Measurements from ENCODE around the gene RAB11FIP4.

DNA sequence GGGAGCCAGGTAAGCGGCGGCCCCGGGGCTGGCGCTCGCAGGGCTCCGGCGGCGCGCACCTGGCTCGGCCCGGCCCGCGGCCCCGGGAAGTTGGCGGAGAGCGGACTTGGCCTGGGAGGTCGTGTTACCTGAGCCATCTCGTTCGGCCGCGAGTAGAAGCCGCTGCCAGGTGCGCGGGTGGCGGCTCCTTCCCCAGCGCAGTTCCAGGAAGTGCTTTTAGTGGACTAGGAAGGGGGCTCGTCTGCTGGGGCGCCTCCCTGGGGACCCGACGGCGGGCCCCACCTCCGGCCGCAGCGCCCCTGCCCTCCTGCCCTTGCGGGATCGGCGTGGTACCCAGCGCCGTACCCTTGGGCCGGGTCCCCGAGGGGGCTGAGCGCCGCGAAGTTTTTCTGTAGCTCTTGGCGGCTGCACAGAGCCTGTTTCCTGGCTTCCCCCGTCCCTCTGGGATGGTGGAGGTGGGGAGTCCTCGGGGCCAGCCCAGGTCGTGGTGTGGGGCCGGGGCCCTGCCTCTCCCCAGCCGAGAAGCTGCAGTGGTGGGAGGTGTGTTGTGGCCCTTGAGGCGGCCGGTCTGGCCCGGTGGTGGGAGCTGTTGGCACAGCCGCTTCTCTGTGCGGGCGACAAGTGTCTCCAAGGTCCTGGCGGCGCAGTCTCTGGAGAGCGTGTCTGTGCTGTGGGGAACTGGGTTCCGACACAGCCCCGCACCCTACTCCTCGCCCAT, 96.9 kb downstream of the RAB11FIP4 start:
- TF ChIP-seq, protein P1, sequence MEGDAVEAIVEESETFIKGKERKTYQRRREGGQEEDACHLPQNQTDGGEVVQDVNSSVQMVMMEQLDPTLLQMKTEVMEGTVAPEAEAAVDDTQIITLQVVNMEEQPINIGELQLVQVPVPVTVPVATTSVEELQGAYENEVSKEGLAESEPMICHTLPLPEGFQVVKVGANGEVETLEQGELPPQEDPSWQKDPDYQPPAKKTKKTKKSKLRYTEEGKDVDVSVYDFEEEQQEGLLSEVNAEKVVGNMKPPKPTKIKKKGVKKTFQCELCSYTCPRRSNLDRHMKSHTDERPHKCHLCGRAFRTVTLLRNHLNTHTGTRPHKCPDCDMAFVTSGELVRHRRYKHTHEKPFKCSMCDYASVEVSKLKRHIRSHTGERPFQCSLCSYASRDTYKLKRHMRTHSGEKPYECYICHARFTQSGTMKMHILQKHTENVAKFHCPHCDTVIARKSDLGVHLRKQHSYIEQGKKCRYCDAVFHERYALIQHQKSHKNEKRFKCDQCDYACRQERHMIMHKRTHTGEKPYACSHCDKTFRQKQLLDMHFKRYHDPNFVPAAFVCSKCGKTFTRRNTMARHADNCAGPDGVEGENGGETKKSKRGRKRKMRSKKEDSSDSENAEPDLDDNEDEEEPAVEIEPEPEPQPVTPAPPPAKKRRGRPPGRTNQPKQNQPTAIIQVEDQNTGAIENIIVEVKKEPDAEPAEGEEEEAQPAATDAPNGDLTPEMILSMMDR (IDR thresholded peaks at IDR 0.05) = no peak
- TF ChIP-seq POLR2A (IDR thresholded peaks at IDR 0.05) = no peak

Data from stomach (tissue), 4 donors.